Prostate gland (tissue), 2 donors: Measurements from ENCODE around the gene FAM156B.
"Not testable (repeated sequence)": the region's sequence is repeated elsewhere in the genome, so short reads cannot be mapped to it uniquely, and the experiment has no call there.

Experiments used
- POLR2A ChIP-seq: fragments of 450-650 bp; IDR thresholded peaks from one replicate; pipeline ENCODE4 v1.6.1; 2016; ENCODE audit warnings: antibody characterized with exemption, mild to moderate bottlenecking
- POLR2AphosphoS5 ChIP-seq: sonication (generic); formaldehyde crosslinking; IDR thresholded peaks from one replicate; pipeline ENCODE4 v1.6.1; 2017; ENCODE audit warnings: antibody characterized with exemption
- TF ChIP-seq, protein P1 (sequence below), 4 experiments: fragments of 200-600 bp in 2 of 4; fragments of 450-650 bp in 2 of 4; sonication (generic) in 2 of 4; IDR thresholded peaks; 1 replicate in 3 of 4; 2 replicates in 1 of 4; pipeline ENCODE4 v1.5.1; 2016 to 2019; ENCODE audit warnings: antibody characterized with exemption in 4 of 4, mild to moderate bottlenecking in 2 of 4, moderate library complexity in 2 of 4

DNA sequence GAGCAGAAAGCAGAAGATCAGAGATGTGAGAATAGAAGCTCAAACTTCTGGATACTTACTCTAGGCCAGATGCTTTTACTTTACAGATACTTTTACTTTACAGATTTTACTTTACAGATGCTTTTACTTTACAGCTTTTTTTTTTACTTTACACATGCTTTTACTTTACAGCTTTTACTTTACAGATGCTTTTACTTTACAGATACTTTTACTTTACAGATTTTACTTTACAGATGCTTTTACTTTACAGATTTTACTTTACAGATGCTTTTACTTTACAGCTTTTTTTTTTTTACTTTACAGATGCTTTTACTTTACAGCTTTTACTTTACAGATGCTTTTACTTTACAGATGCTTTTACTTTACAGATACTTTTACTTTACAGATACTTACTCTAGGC is 23.3 kb upstream of the FAM156B start:
- not testable (repeated sequence) for TF ChIP-seq POLR2A, POLR2AphosphoS5
- TF ChIP-seq, protein P1, sequence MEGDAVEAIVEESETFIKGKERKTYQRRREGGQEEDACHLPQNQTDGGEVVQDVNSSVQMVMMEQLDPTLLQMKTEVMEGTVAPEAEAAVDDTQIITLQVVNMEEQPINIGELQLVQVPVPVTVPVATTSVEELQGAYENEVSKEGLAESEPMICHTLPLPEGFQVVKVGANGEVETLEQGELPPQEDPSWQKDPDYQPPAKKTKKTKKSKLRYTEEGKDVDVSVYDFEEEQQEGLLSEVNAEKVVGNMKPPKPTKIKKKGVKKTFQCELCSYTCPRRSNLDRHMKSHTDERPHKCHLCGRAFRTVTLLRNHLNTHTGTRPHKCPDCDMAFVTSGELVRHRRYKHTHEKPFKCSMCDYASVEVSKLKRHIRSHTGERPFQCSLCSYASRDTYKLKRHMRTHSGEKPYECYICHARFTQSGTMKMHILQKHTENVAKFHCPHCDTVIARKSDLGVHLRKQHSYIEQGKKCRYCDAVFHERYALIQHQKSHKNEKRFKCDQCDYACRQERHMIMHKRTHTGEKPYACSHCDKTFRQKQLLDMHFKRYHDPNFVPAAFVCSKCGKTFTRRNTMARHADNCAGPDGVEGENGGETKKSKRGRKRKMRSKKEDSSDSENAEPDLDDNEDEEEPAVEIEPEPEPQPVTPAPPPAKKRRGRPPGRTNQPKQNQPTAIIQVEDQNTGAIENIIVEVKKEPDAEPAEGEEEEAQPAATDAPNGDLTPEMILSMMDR (IDR thresholded peaks at IDR 0.05), result not testable (repeated sequence)
